Transverse colon (tissue), 4 donors: Measurements from ENCODE around the gene LRFN2. TPM values are rescaled to one million over a fixed set of nuclear protein-coding genes. Genes with fewer than 3 reads are reported as not detected.

Experiments used
- DNase-seq: peaks from one replicate; pipeline ENCODE4 v3.0.0-alpha.2; 2019
- H3K27ac ChIP-seq, 4 donors: fragments of 200-600 bp; sonication (generic); 2 replicates each; pipeline ENCODE4 v1.5.1; 2016 to 2018; ENCODE audit warnings: inconsistent platforms in 4 of 4
- H3K27me3 ChIP-seq: fragments of 200-600 bp; sonication (generic); 2 replicates; pipeline ENCODE4 v1.5.1; 2017; ENCODE audit warnings: inconsistent platforms
- H3K36me3 ChIP-seq, 4 donors: fragments of 200-600 bp; sonication (generic); 2 replicates each; pipeline ENCODE4 v1.5.1; 2017 to 2019; ENCODE audit warnings: inconsistent platforms in 4 of 4
- H3K4me1 ChIP-seq, 4 donors: fragments of 200-600 bp; sonication (generic); 2 replicates each; pipeline ENCODE4 v1.5.1; 2017 to 2020; ENCODE audit warnings: inconsistent platforms in 4 of 4
- H3K4me3 ChIP-seq, 4 donors: fragments of 200-600 bp; sonication (generic); 1 replicate in 1 of 4; 2 replicates in 3 of 4; pipeline versions ENCODE4 v1.5.1 to v1.6.1; 2017 to 2019; ENCODE audit warnings: inconsistent platforms in 4 of 4
- H3K9me3 ChIP-seq, 2 donors: fragments of 200-600 bp; sonication (generic); 2 replicates each; pipeline ENCODE4 v1.5.1; 2017 to 2019; ENCODE audit warnings: inconsistent platforms in 2 of 2
- CTCF ChIP-seq, 5 experiments: fragments of 200-600 bp in 3 of 5; fragments of 450-650 bp in 2 of 5; sonication (generic) in 3 of 5; IDR thresholded peaks; 1 replicate in 2 of 5; 2 replicates in 3 of 5; pipeline ENCODE4 v1.5.1; 2016 to 2017; ENCODE audit warnings: antibody characterized with exemption in 5 of 5, inconsistent platforms in 3 of 5, mild to moderate bottlenecking in 2 of 5, moderate library complexity in 1 of 5
- EP300 ChIP-seq: sonication (generic); formaldehyde crosslinking; IDR thresholded peaks from one replicate; pipeline ENCODE4 v1.6.1; 2017; ENCODE audit warnings: antibody characterized with exemption, low read depth
- POLR2A ChIP-seq: fragments of 450-650 bp; IDR thresholded peaks from one replicate; pipeline ENCODE4 v1.6.1; 2016; ENCODE audit warnings: antibody characterized with exemption, mild to moderate bottlenecking, moderate library complexity
- POLR2AphosphoS5 ChIP-seq, 3 donors: sonication (generic); formaldehyde crosslinking; IDR thresholded peaks; one replicate each; pipeline ENCODE4 v1.6.1; 2016; ENCODE audit warnings: antibody characterized with exemption in 3 of 3
- WGBS, 2 donors: methylation state at CpG; one replicate each; pipeline ENCODE4 v1.1.5; 2018; ENCODE audit warnings: low coverage in 1 of 2; 5-methylcytosine and 5-hydroxymethylcytosine counted together
- in situ Hi-C, 4 donors: fragments of 200-750 bp; cut with MboI; loops; one replicate each; pipeline versions ENCODE4 v1.15.0 to v1.15.1; 2017; ENCODE audit warnings: low sequenced_read_pairs in 3 of 4, low pct_ligation_motif_present in 1 of 4, low pct_unique_long_range_greater_than_20kb in 1 of 4
- intact Hi-C: fragments of 100-400 bp; cut with DNase I; formaldehyde crosslinking; loops from one replicate; pipeline ENCODE4 v1.15.1; 2023; ENCODE audit warnings: low total_unique reads
- total RNA-seq, 4 donors: library from RNA; depleted of rRNA; stranded (reverse); fragments of >200 nt; gene quantifications; one replicate each; pipeline ENCODE4 v1.1.0, GENCODE V29; 2016

Gene LRFN2
- total RNA-seq, 4 donors from 2014 or later = 0.40 to 0.41 TPM; not detected in 2

- intact Hi-C loops = no loop called here
- no peaks in the 10 kb centered on the region for H3K36me3 ChIP-seq
- no peak for DNase-seq
- H3K27ac ChIP-seq = no peak overlapping the region
- no peak for TF ChIP-seq POLR2AphosphoS5 (IDR thresholded peaks at IDR 0.05)
- no peak for TF ChIP-seq CTCF (IDR thresholded peaks at IDR 0.05)
- no peak for TF ChIP-seq EP300
- TF ChIP-seq POLR2A = no peak
- no peaks in the 10 kb centered on the region for H3K9me3 ChIP-seq
- no peaks in the 10 kb centered on the region for H3K27me3 ChIP-seq
- 83 to 97% methylated on average over 3 to 7 of the region's 7 CpGs for WGBS, 2 donors
- in situ Hi-C loops = no loop called here
- no peaks in the 10 kb centered on the region for H3K4me1 ChIP-seq
- no peak overlapping the region for H3K4me3 ChIP-seq
These were observed 181.0 kb downstream of the LRFN2 start for GRCh38 chr6:40406175-40406574.

DNA sequence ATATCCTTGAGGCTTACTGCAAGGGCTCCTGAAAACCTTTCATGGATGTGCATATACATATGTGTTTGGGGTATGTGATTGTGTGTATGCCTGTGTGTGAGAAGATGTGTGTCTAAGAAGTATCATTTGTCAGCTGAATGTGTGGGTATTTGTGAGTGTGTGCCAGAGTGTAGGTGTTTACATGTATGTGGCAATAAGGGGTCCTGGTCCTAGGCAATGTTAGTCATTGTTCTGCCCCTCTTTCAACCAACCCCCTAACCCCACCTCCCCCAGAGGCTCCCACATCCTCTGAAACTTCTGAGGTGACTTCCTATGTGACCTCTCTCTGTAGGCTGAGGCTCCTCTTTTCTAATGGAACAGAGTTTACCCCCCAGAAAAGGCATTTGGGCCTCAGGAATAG lies 186.4 kb downstream of the LRFN2 start:
- no peak overlapping the region for H3K27ac ChIP-seq
- TF ChIP-seq CTCF (IDR thresholded peaks at IDR 0.05) = no peak
- no peaks in the 10 kb centered on the region for H3K27me3 ChIP-seq
- DNase-seq = no peak
- intact Hi-C loops (no loop called here), in situ Hi-C loops (no loop called here)
- no peak overlapping the region for H3K4me3 ChIP-seq
- H3K9me3 ChIP-seq = no peaks in the 10 kb centered on the region
- H3K36me3 ChIP-seq = no peaks in the 10 kb centered on the region
- H3K4me1 ChIP-seq = no peaks in the 10 kb centered on the region

DNA sequence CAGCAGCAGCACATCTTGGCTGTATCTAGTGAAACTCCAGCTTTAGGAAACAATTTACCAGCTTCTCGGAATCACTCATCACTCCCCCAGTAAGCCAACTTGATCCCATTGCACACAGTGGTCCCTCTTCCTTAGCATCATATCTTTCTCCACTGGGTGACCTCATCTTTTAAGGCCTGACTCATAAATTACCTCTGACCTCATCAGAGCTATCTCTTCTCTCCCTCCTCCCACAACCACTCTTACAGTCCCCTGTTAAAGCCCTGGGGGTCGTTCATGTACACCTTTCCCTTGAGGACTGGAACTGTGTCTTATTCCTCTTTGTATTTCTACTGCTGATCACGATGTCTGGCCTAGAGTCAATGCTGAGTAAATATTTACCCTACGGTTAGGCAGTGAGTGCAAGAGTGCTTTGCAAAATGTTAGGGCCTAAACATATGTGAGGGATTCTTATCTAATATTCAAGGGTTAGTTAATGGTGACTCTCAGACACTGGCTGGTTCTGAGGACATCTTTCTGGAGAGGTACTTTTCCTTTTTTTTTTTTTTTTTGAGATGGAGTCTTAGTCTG lies 187.2 kb downstream of the LRFN2 start:
- H3K9me3 ChIP-seq = no peaks in the 10 kb centered on the region
- intact Hi-C loops = no loop called here
- no peak for DNase-seq
- no peak overlapping the region for H3K27ac ChIP-seq
- in situ Hi-C loops = no loop called here
- H3K36me3 ChIP-seq = no peaks in the 10 kb centered on the region
- H3K27me3 ChIP-seq = no peaks in the 10 kb centered on the region
- no peak overlapping the region for H3K4me3 ChIP-seq
- 28% methylated on average over 3 to 4 of the region's 4 CpGs for WGBS, 2 donors
- TF ChIP-seq CTCF (IDR thresholded peaks at IDR 0.05) (no peak), POLR2A (no peak), POLR2AphosphoS5 (IDR thresholded peaks at IDR 0.05) (no peak), EP300 (no peak)
- no peaks in the 10 kb centered on the region for H3K4me1 ChIP-seq

- DNase-seq = no peak
- TF ChIP-seq EP300 = no peak
- TF ChIP-seq POLR2AphosphoS5 (IDR thresholded peaks at IDR 0.05) = no peak
- TF ChIP-seq POLR2A = no peak
- no peak for TF ChIP-seq CTCF (IDR thresholded peaks at IDR 0.05)
- H3K4me1 ChIP-seq = no peaks in the 10 kb centered on the region
- intact Hi-C loops (no loop called here), in situ Hi-C loops (no loop called here)
- H3K27me3 ChIP-seq = no peaks in the 10 kb centered on the region
- no peaks in the 10 kb centered on the region for H3K9me3 ChIP-seq
- 76 to 80% methylated on average over 4 to 6 of the region's 6 CpGs for WGBS, 2 donors
- H3K4me3 ChIP-seq = no peak overlapping the region
- H3K27ac ChIP-seq = no peak overlapping the region
- H3K36me3 ChIP-seq = no peaks in the 10 kb centered on the region
These were observed 188.2 kb downstream of the LRFN2 start for GRCh38 chr6:40398810-40399477.
